ENCODE data around the gene PNMA1. TPM values are rescaled to one million over a fixed set of nuclear protein-coding genes. Genes with fewer than 3 reads are reported as not detected.

Gene PNMA1
- polyA plus RNA-seq, 3 donors: 7.6 to 41.4 (median 21.6) TPM

DNA sequence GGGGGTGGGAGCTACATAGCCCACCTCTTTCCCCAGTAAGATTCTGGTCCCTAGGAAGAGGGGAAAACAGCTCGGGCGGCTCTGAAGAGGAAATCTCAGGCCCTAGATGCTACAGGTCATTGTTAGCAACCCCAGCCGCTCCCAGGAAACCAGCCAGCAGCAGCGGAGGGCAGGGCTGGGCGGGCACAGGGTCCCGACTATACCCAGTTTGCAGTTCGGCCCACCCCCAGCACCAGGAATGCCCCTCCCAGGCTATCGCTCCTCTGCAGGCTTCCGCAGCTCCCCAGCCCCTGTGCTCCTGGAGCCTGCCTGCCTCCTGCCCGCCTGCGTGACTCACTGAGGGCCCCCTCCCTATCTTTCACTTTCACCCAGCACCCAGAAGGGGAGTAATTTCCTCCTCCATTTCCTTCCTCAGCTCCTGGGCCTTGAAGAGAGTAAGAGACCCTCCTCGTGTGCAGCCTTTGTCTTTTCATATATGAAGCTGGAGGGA lies 27.2 kb upstream of the PNMA1 start:
- WGBS, 3 donors: 0 to 26% (median 1%) methylated on average over 12 of the region's 12 CpGs

GRCh38 chr14:73740618-73741326 lies 26.6 kb upstream of the PNMA1 start:
- peak overlapping the region; percentile 47 for H3K27ac ChIP-seq (ENCODE audit: low read depth, low read length)
- WGBS, 3 donors: 9 to 15% (median 13%) methylated on average over 9 of the region's 9 CpGs

More for the DNA sequence above, 27.2 kb upstream of the PNMA1 start:
- peak overlapping the region; percentile 47 for H3K27ac ChIP-seq (ENCODE audit: low read depth, low read length)

DNA sequence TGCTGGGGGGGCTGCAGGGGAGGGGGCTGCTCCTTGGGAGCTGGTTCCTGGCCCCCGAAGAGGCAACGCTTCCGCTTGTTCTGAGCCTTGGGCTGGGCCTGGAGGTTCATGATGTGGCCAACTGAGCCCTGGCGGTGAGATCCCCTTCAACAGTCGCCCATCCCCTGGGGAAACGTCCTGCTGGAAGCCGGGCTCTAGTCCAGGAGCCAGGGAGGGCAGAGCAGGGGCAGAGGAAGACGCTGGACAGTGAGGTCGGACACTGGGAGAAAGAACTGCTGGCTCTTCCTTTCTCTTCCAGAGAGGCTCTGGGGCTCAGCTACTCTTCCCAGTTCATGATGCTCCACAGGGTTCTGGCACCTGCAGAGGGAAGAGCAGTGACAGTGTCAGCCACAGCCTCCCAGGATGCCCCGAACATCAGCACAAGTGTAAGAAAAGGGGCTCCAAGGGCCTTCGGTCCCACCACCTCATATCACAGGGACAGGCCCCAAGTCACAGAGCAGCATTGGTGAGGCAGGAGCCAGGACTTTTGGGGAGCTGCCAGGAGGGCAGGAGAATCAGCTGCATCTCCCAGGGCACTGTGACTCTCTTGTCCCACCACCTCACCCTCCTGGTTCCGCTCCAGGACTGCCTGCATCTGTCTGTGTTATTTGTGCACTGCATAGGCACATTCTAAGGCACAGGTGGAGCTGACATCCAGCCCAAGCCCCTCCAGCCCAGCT lies 25.9 kb upstream of the PNMA1 start:
- 58 to 72% (median 60%) methylated on average over 12 of the region's 12 CpGs for WGBS, 3 donors

DNA sequence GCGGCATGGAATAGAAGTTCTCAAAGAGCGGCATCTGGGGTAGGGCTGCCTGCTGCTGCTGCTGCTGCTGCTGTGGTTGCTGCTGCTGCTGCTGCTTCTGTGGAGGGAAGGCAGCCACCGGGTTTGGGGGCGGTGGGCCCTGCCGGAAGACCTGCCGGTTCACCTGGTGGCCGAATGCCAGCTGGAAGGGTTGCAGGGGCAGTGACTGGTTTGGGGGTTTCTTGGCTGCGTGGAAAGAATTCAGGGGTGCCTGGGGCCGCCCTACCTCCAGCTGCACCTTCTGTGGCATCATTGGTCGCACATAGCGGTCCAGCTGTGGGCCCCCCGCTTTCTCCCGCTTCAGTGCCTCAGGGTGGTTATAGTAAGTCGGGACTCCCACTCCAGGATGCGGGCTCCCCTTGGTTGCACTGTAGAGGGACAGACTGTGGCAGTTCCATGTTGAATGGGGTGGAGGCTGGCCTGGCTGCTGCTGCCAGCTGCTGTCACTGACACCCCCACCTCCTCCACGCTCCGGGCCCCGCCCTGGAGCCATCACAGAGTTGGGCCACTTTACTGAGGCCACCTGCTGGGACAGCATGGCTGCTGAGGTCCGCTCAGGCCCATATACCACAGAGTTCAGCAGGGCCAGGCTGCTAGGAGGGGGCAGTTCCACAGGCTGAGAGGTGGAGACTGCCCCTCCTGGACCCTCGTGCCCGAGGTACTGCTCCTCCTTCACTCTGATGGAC lies 25.2 kb upstream of the PNMA1 start:
- WGBS, 3 donors: 81 to 86% (median 83%) methylated on average over 19 to 21 of the region's 21 CpGs

More for the DNA sequence above, 25.9 kb upstream of the PNMA1 start:
- H3K27ac ChIP-seq (ENCODE audit: low read depth, low read length): no peak overlapping the region

GRCh38 chr14:73738518-73739173 lies 24.5 kb upstream of the PNMA1 start:
- 88 to 95% (median 88%) methylated on average over 19 to 22 of the region's 22 CpGs for WGBS, 3 donors

More for the DNA sequence above, 25.2 kb upstream of the PNMA1 start:
- H3K27ac ChIP-seq (ENCODE audit: low read depth, low read length): no peak overlapping the region

DNA sequence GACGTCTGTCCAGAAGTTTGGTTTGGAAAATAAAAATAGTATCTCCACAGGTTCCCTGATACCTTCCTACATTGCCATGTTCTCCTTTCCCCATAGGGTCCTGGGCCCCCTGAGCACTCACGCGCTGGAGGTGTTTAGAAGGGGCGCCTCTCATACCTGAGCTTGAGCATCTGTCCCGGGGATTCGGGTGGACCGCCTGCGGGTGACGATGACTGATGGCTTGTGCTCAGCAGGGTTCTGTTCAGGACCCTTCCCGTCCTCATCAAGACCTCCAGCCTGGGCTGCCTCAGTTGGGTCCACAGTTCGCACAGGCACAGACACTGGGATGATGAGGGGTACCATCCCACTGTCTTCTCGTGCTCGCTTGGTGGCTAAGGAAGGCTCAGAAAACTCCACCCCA lies 22.7 kb upstream of the PNMA1 start:
- no peak overlapping the region for H3K27ac ChIP-seq (ENCODE audit: low read depth, low read length)
- 85 to 91% (median 89%) methylated on average over 13 of the region's 13 CpGs for WGBS, 3 donors

More at GRCh38 chr14:73738518-73739173, 24.5 kb upstream of the PNMA1 start:
- no peak overlapping the region for H3K27ac ChIP-seq (ENCODE audit: low read depth, low read length)

GRCh38 chr14:73732006-73732405 lies 17.8 kb upstream of the PNMA1 start:
- H3K27ac ChIP-seq (ENCODE audit: low read depth, low read length): no peak overlapping the region
- WGBS, 3 donors: 75 to 88% (median 79%) methylated on average over 3 of the region's 3 CpGs

GRCh38 chr14:73731111-73731510 lies 16.9 kb upstream of the PNMA1 start:
- H3K27ac ChIP-seq (ENCODE audit: low read depth, low read length): no peak overlapping the region
- 43 to 81% (median 73%) methylated on average over 3 of the region's 3 CpGs for WGBS, 3 donors

DNA sequence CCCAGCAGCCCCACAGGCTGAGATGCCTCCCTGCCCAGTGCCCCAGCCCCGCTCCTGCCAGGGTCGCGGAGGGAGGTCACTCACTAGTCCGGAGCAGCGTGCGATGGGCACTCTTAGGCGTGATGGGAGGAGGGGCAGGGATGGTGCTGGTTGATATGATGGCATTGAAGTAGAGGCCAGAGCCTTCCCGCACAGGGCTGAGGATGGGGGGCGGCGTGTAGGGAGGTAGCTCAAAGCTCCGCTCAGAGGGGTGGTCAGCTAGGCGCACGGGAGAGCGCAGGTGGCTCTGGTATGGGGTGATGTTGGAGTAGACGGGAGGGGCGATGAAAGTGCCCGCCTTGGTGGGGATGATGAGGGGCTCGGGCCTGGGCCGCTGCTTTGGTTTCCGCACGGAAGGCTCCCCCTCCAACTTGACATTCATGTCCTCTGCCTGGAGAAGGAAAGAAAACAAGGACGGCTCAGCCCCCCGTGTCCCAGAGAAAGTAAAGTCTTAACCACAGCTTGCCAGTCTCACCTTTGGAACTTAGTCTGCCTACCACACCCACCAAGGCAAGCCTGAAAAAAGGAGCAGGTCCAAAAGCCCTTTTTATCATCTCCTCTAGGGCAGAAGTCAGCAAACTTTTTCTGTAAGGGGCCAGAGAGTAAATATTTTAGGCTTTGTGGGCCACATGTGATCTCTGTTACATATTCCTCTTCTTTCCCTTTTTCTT lies 15.5 kb upstream of the PNMA1 start:
- no peak overlapping the region for H3K27ac ChIP-seq (ENCODE audit: low read depth, low read length)

DNA sequence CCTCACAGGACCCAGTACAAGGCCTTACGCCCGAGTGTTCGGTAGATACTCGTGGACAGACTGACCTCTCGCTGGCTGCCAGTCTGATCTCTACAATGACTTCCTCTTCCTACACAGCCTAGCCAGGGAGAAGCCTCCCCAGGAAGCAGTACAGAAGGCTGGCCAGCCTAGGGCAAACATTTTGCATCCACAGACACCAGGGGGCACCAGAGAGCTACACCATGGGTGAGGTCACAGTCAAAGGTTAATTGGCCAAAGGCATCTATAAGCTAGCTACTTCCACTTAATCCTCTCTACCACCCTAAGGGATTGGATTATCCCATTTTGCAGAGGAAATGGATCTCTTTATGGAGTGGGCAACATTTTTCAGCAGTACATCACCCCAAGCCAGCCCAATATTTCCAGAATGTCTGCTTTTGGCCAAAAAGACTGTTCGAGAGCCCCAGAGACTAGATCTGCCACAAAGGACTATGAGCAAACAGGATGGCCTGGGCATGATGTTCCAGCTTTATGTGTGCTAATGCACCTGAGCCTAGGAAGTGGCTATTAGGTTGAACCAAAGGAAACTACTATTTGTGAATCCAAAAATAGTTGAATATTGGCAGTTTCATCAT lies 14.6 kb upstream of the PNMA1 start:
- WGBS, 3 donors: 15 to 24% (median 17%) methylated on average over 6 of the region's 6 CpGs
- no peak overlapping the region for H3K27ac ChIP-seq (ENCODE audit: low read depth, low read length)

More for the DNA sequence above, 15.5 kb upstream of the PNMA1 start:
- WGBS, 3 donors: 90 to 93% (median 93%) methylated on average over 23 of the region's 23 CpGs

DNA sequence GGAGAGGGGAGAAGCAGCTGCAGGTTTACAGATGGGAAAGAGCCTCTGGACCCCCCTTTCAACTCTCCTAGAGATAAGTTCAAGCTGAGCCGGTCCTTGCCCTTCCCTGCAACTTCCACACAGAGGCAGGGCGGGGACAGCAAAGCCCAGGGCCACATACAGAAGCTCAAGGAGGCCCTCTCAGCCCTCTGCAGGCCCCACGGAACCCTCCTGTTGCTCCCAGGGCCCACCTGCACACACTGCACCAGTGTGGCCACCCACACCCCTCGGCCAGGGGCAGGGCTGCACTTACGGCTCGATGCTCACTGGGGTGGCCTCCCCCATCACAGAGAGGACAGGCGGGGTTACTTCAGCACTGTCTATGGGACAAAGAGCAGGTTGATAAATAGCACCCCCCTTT lies 13.0 kb upstream of the PNMA1 start:
- no peak overlapping the region for H3K27ac ChIP-seq (ENCODE audit: low read depth, low read length)
- 84 to 90% (median 88%) methylated on average over 6 to 7 of the region's 7 CpGs for WGBS, 3 donors

DNA sequence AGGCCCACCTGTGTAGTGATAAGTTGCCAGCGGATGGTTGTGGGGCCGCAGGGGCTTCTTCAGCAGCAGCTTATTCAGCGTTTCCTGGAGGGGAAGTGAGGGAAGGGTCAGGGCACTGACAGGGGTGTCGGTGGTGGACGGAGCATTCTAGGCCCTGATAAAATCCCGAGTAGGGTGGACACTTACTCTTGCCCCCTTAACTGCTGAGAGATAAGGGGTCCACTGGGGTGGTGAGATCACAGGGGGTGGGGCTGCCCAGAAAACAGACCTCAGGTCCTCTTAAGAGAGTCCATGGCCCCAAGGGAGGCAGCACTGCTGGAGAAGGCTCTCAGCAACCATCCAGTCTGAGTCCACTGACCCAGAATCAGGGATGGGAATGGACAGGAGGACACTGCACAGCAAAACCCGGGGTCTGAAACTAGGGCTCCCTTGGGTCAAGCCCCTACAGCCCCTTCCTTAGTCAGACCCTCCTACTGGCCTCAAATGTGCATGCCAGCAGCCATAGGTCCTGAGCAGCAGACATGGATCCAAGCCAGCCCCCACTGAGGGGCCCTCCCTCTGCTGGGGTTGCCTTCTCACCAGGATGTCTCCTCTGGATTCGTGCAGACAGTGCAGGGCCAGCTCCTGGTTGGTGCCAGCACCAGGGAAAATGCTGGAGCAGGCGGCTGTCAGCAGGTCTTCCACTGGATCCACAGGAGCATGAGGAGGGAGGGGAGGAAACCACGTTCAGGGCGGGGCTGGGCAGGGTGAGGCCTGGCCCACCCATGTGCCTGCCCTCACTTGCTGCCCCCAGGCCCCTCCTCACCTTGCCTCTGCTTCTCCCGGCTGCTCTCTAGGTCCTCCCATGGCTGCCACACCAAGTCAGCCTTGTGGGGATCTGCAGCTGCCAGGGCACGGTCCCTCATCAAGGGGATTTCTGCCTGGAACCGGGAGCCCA lies 12.1 kb upstream of the PNMA1 start:
- WGBS, 3 donors: 51 to 80% (median 57%) methylated on average over 14 of the region's 14 CpGs
- H3K27ac ChIP-seq (ENCODE audit: low read depth, low read length): no peak overlapping the region

DNA sequence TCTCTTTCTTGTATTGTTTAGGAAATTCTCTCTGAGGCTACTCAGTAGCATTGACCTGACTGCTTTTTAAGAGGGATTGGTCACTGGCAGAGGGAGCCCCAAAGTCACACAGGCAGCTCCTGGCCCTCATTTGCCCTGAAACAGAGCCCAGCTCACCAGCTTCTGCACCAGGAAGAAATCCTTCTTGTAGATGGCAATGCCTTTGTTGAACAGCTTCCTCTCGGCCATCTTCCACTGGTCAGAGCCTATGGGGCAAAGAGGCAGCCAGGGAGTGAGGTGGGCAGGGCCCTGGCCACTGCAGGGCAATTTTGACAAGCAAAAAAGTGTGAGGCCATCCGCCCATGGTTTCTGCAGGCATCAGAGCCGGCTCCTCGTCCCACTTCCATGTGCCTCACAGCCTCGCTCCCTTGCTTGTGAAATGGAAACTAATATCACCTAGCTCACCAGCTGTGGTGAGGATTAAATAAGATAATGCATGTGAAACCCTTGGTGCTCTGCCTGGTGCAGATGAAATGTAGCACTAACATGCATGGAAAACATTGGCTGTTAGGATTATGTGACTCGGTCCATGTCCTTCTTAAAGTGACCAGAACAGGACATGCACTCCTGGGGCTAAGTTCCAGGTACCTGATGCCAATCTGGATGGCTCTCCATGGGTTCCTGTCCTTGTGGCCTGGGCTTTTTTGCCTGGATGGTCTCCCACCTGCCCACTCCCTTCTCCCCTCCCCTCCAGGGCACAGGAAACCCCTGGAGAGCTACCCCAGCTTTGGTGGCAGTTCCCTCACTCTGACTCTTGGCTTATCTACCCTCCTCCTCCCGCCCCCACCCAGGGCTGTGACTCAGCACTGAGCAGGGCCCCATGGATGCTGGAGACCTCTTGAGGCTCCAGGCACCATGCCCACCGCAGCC lies 11.2 kb upstream of the PNMA1 start:
- 70 to 82% (median 78%) methylated on average over 8 of the region's 8 CpGs for WGBS, 3 donors
- H3K27ac ChIP-seq (ENCODE audit: low read depth, low read length): no peak overlapping the region

DNA sequence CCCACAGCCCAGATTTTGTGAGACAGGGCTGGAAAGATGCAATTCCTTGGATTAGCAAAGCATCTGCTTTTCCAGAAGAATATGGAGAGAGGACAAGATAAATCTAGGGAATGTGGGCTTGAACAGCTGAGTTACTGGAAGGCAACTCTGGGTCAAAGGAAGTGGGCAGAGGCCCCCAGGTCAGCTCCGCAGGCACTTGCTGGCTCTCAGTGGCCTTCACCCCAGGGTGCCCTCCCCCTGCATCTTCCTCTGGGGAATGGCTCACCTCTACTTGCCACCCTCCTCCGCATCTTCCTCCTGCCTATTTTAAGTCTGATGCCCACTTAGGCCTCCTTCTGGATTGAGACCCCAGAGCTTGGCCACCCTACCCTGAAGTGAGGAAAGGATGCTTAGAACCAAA lies 10.5 kb upstream of the PNMA1 start:
- WGBS, 3 donors: 67 to 94% (median 81%) methylated on average over 2 of the region's 2 CpGs
- peak overlapping the region; percentile 9 for H3K27ac ChIP-seq (ENCODE audit: low read depth, low read length)

GRCh38 chr14:73723797-73724661 lies 9.8 kb upstream of the PNMA1 start:
- peak overlapping the region; percentile 9 for H3K27ac ChIP-seq (ENCODE audit: low read depth, low read length)
- WGBS, 3 donors: 17 to 64% (median 20%) methylated on average over 12 of the region's 12 CpGs
